Activated CD4-positive, alpha-beta T cell treated with anti-CD3 and anti-CD28 coated beads, Interleukin-2, amount 10 ng/mL, durations not matched to agents 24 days and 14 days (primary cell): Measurements from ENCODE around the gene CTCFL. TPM values are rescaled to one million over a fixed set of nuclear protein-coding genes. Genes with fewer than 3 reads are reported as not detected.

Source experiments
- total RNA-seq: library from RNA; stranded (reverse); gene quantifications from 2 replicates; pipeline ENCODE4 v1.2.3, GENCODE V29; 2022

The CTCFL gene
- total RNA-seq, 1 donor from 2014 or later, result not detected

Other genes with a start within 250 kb of the CTCFL start
- not detected in 2 replicates for gene SPO11, start 195.3 kb downstream of the CTCFL start, total RNA-seq
- gene RAE1, start 173.9 kb downstream of the CTCFL start, total RNA-seq, result 58.2 and 63.4 TPM in 2 replicates
- 100 and 103 TPM in 2 replicates for gene RBM38, start 133.7 kb downstream of the CTCFL start, total RNA-seq
- not detected in 2 replicates for gene PCK1, start 36.0 kb upstream of the CTCFL start, total RNA-seq
- 0.51 and 0.62 TPM in 2 replicates for gene ZBP1, start 95.3 kb upstream of the CTCFL start, total RNA-seq
- gene PMEPA1, start 184.9 kb upstream of the CTCFL start, total RNA-seq, result 0.66 and 0.82 TPM in 2 replicates